HepG2 (cell line): ENCODE results near the gene VAMP2. TPM values are rescaled to one million over a fixed set of nuclear protein-coding genes. Genes with fewer than 3 reads are reported as not detected.

Source experiments
- AKAP8 ChIP-seq: sonication (generic); formaldehyde crosslinking; IDR thresholded peaks from 2 replicates; pipeline ENCODE4 v1.5.1; 2020; ENCODE audit warnings: mild to moderate bottlenecking, missing genetic modification reagents
- DRAP1 ChIP-seq: IDR thresholded peaks from 2 replicates; pipeline ENCODE4 v1.6.1; 2016; ENCODE audit warnings: missing genetic modification reagents, missing compliant biosample characterization
- ERF ChIP-seq: IDR thresholded peaks from 2 replicates; pipeline ENCODE4 v1.6.1; 2018; ENCODE audit warnings: missing biosample characterization, missing genetic modification reagents
- GMEB2 ChIP-seq: IDR thresholded peaks from 2 replicates; pipeline ENCODE4 v1.6.1; 2016; ENCODE audit warnings: missing biosample characterization, missing genetic modification reagents, low read depth
- MAFF ChIP-seq: IDR thresholded peaks from 2 replicates; pipeline ENCODE4 v1.6.1; 2011; ENCODE audit warnings: low read depth, low read length, improper control_type of control experiment
- MAFK ChIP-seq, 2 experiments: IDR thresholded peaks in 1 of 2; conservative IDR thresholded peaks in 1 of 2; 2 replicates each; pipeline ENCODE4 v1.6.1; 2011; ENCODE audit warnings: improper control_type of control experiment in 2 of 2, low read length in 2 of 2
- MEIS2 ChIP-seq: sonication (generic); formaldehyde crosslinking; IDR thresholded peaks from 2 replicates; pipeline ENCODE4 v1.9.0; 2021; ENCODE audit warnings: mild to moderate bottlenecking, missing genetic modification reagents
- MXD3 ChIP-seq: IDR thresholded peaks from 2 replicates; pipeline ENCODE4 v1.6.1; 2016; ENCODE audit warnings: mild to moderate bottlenecking, missing biosample characterization, missing genetic modification reagents
- RBM39 ChIP-seq: fragments of 200-400 bp; formaldehyde crosslinking; IDR thresholded peaks from one replicate; pipeline ENCODE4 v1.6.1; 2018; ENCODE audit warnings: antibody characterized with exemption, mild to moderate bottlenecking, low read depth, low read length; ENCODE audit not compliant: poor library complexity, severe bottlenecking
- SRSF4 ChIP-seq: fragments of 200-400 bp; formaldehyde crosslinking; IDR thresholded peaks from one replicate; pipeline ENCODE4 v1.6.1; 2018; ENCODE audit warnings: mild to moderate bottlenecking, low read depth, low read length, moderate library complexity; ENCODE audit not compliant: poor library complexity, severe bottlenecking
- TAF1 ChIP-seq: sonication (generic); formaldehyde crosslinking; IDR thresholded peaks from 2 replicates; pipeline ENCODE4 v1.4.0; 2020; ENCODE audit warnings: missing genetic modification reagents
- TRIM22 ChIP-seq: fragments of 450-650 bp; IDR thresholded peaks from 2 replicates; pipeline ENCODE4 v1.6.1; 2017
- ZBTB38 ChIP-seq: sonication (generic); formaldehyde crosslinking; IDR thresholded peaks from 2 replicates; pipeline ENCODE4 v1.5.1; 2020; ENCODE audit warnings: mild to moderate bottlenecking, missing genetic modification reagents
- ZFP90 ChIP-seq: sonication (generic); formaldehyde crosslinking; IDR thresholded peaks from 2 replicates; pipeline ENCODE4 v1.8.0; 2022; ENCODE audit warnings: missing genetic modification reagents, mild to moderate bottlenecking, inconsistent platforms, borderline replicate concordance
- ZNF354B ChIP-seq: sonication (generic); formaldehyde crosslinking; IDR thresholded peaks from 2 replicates; pipeline ENCODE4 v1.8.0; 2022; ENCODE audit warnings: mild to moderate bottlenecking, missing genetic modification reagents
- ZNF414 ChIP-seq: sonication (generic); formaldehyde crosslinking; IDR thresholded peaks from 2 replicates; pipeline ENCODE4 v1.5.0; 2020; ENCODE audit warnings: missing genetic modification reagents
- ZNF44 ChIP-seq: sonication (generic); formaldehyde crosslinking; IDR thresholded peaks from 2 replicates; pipeline ENCODE4 v1.5.1; 2020; ENCODE audit warnings: mild to moderate bottlenecking, missing genetic modification reagents
- ZNF512B ChIP-seq: sonication (generic); formaldehyde crosslinking; IDR thresholded peaks from 2 replicates; pipeline ENCODE4 v1.5.1; 2020; ENCODE audit warnings: missing genetic modification reagents, mild to moderate bottlenecking, borderline replicate concordance
- ZNF556 ChIP-seq: sonication (generic); formaldehyde crosslinking; IDR thresholded peaks from 2 replicates; pipeline ENCODE4 v1.4.0; 2020; ENCODE audit warnings: mild to moderate bottlenecking, missing genetic modification reagents, borderline replicate concordance
- ZNF572 ChIP-seq: sonication (generic); formaldehyde crosslinking; IDR thresholded peaks from 2 replicates; pipeline ENCODE4 v1.5.1; 2020; ENCODE audit warnings: mild to moderate bottlenecking, missing genetic modification reagents
- ZNF614 ChIP-seq: IDR thresholded peaks from 2 replicates; pipeline ENCODE4 v1.6.1; 2018; ENCODE audit warnings: missing biosample characterization, missing genetic modification reagents, inconsistent platforms, borderline replicate concordance
- ZNF761 ChIP-seq: sonication (generic); formaldehyde crosslinking; conservative IDR thresholded peaks from 2 replicates; pipeline ENCODE4 v1.4.0; 2020; ENCODE audit warnings: mild to moderate bottlenecking, missing genetic modification reagents
- ZNF879 ChIP-seq: sonication (generic); formaldehyde crosslinking; IDR thresholded peaks from 2 replicates; pipeline ENCODE4 v1.8.1; 2023; ENCODE audit warnings: missing genetic modification reagents
- polyA plus RNA-seq, 8 experiments: library from polyadenylated mRNA; depleted of rRNA in 3 of 8; stranded (reverse) in 7 of 8; unstranded in 1 of 8; fragments of >200 nt; fragmentation: Illumina TruSeq in 4 of 8; extraction: Trizol in 4 of 8; gene quantifications; 2 replicates each; pipeline versions ENCODE4 v1.2.1 to v1.2.3, GENCODE V29; 2011 to 2016; ENCODE audit warnings: low read depth in 4 of 8, missing spikeins in 1 of 8, mixed read lengths in 1 of 8; ENCODE audit not compliant: insufficient read depth in 1 of 8
- total RNA-seq, 5 experiments: library from RNA; depleted of rRNA; stranded (reverse); fragments of >200 nt; fragmentation: Illumina TruSeq; extraction: Trizol; gene quantifications; 2 replicates each; pipeline ENCODE4 v1.2.3, GENCODE V29; 2016; ENCODE audit warnings: low read depth in 1 of 5

VAMP2 gene
- total and polyA plus RNA-seq, 2 of the 13 experiments (the other 11 are each of a cell fraction or from before 2014, with no cell fraction given): 3.9 to 17.2 TPM

GRCh38 chr17:8186787-8187516 is 24.2 kb upstream of the VAMP2 start (continued):
- 0 out of 2 replicates have a peak, but pooled peaks have one; percentile 0 for TF ChIP-seq MAFF
- TF ChIP-seq ZFP90 (CRISPR knock-in tag): peak; percentile 81; the same call in 1 of the 2 replicates
- no peak for TF ChIP-seq ZNF512B (CRISPR knock-in tag)
- peak; percentile 75; the same call in 1 of the 2 replicates for TF ChIP-seq ZNF556 (CRISPR knock-in tag)
- TF ChIP-seq AKAP8 (CRISPR knock-in tag): no peak
- TF ChIP-seq DRAP1 (CRISPR knock-in tag): peak; percentile 94
- TF ChIP-seq ZNF879 (CRISPR knock-in tag): peak; percentile 81
- 0 out of 2 replicates have a peak, but pooled peaks have one; percentile 15 for TF ChIP-seq ZNF572 (CRISPR knock-in tag)
- no peak; the same call in 1 of the 2 replicates for TF ChIP-seq ZNF354B (CRISPR knock-in tag)
- TF ChIP-seq TRIM22: no peak
- TF ChIP-seq MEIS2 (CRISPR knock-in tag): peak; percentile 44
- no peak for TF ChIP-seq MAFK (conservative IDR thresholded peaks at IDR 0.05 in 1 of 2, IDR thresholded peaks at IDR 0.05 in 1 of 2; ENCODE audit: low read length in 2 of 2)
- TF ChIP-seq TAF1 (CRISPR knock-in tag): no peak
- no peak for TF ChIP-seq SRSF4
- peak; percentile 14 for TF ChIP-seq ZNF614 (CRISPR knock-in tag)
- TF ChIP-seq MXD3 (CRISPR knock-in tag): no peak
- TF ChIP-seq ZNF761 (CRISPR knock-in tag): no peak
- TF ChIP-seq ZNF44 (CRISPR knock-in tag): no peak
- peak; percentile 46; the same call in 1 of the 2 replicates for TF ChIP-seq ZNF414
- TF ChIP-seq ZBTB38: no peak
- TF ChIP-seq ERF (CRISPR knock-in tag): no peak; the same call in 1 of the 2 replicates
- no peak for TF ChIP-seq RBM39
- TF ChIP-seq GMEB2 (CRISPR knock-in tag): no peak
